Uterus (tissue), 2 donors: ENCODE data around the gene LEKR1.

Experiments used
- CTCF ChIP-seq, 4 experiments: fragments of 200-600 bp in 2 of 4; fragments of 450-650 bp in 2 of 4; sonication (generic) in 2 of 4; IDR thresholded peaks; one replicate each; pipeline ENCODE4 v1.5.1; 2016 to 2019; ENCODE audit warnings: antibody characterized with exemption in 4 of 4, mild to moderate bottlenecking in 2 of 4, moderate library complexity in 1 of 4
- POLR2A ChIP-seq, 2 donors: fragments of 450-650 bp; IDR thresholded peaks; one replicate each; pipeline ENCODE4 v1.6.1; 2016; ENCODE audit warnings: antibody characterized with exemption in 2 of 2, mild to moderate bottlenecking in 1 of 2, moderate library complexity in 1 of 2

DNA sequence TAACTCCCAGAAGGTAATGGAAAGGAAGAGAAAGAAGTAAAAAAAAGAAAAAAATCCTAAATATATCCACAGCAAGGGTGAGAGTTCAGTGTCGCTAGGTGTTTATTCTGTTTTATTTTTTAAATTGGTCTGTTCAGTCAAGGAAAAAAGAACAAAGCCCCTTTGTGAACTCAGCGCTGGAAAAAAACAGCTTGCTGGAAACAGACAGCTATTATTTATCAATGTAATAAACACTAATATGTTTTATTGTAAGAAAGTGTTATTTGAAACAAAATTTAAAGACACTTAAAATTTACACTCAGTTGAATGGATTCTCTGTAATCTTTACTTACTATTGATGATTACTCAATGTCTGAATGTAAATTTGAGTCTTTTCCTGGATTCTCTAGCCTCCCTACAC lies 32.3 kb upstream of the LEKR1 start:
- TF ChIP-seq CTCF (IDR thresholded peaks at IDR 0.05) = no peak
- no peak for TF ChIP-seq POLR2A (IDR thresholded peaks at IDR 0.05)
